ENCODE data around the gene SSPN.

DNA sequence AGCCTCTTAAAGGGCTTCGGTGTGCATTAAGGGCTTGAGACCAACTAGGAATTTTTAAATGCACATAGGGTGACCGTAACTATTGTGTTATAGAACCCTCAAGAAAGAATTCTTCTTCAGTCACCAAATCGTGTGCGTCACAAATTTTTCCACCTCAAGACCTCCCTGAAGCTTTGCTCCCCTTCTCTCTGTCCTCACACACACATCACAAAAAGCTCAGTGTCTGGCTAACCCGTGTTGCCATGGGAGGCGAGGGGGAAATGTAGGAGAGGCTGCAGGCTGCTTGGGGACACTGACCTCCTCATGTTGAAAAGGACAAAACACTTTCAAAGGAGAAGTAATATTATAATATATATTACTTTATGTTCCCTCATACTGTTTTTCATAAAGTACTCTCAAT lies 10.6 kb downstream of the SSPN start:
- TF ChIP-seq, protein P1, sequence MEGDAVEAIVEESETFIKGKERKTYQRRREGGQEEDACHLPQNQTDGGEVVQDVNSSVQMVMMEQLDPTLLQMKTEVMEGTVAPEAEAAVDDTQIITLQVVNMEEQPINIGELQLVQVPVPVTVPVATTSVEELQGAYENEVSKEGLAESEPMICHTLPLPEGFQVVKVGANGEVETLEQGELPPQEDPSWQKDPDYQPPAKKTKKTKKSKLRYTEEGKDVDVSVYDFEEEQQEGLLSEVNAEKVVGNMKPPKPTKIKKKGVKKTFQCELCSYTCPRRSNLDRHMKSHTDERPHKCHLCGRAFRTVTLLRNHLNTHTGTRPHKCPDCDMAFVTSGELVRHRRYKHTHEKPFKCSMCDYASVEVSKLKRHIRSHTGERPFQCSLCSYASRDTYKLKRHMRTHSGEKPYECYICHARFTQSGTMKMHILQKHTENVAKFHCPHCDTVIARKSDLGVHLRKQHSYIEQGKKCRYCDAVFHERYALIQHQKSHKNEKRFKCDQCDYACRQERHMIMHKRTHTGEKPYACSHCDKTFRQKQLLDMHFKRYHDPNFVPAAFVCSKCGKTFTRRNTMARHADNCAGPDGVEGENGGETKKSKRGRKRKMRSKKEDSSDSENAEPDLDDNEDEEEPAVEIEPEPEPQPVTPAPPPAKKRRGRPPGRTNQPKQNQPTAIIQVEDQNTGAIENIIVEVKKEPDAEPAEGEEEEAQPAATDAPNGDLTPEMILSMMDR (IDR thresholded peaks at IDR 0.05), result no peak
- no peak for TF ChIP-seq POLR2AphosphoS5 (IDR thresholded peaks at IDR 0.05; ENCODE audit: insufficient read depth in 1 of 2, low read depth in 1 of 2)
